ENCODE results near the gene CDH4.

The CDH4 gene

DNA sequence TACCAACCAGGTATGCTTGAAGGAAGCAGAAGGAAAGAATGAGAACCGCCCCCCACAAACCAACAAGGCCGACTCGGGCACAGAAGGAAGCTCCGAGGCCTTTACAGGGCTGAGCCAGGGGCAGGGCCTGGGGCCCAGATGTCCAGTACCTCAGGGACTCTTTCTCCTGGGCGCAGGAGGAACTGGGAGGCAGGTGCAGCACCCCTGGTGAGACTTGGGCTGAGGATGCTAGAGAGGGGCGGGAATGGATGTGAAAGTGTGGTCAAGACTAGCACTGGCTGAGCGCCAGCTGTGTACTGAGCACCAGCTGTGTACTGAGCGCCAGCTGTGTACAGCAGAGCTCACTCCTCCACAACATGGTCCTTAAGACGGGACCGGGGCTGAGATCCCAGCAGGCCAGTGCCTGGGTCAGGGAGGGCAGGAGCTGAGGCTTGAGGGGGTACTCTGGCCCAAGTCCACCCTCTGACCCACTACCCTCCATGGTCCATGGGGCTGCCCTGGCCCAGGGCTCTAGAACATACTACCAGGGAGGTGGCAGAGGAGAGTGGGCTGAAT is 444.2 kb downstream of the CDH4 start:
- no peaks in the 10 kb centered on the region for H3K9me3 ChIP-seq (ENCODE audit: low read length)
- H3K27ac ChIP-seq (ENCODE audit: low read depth, low read length) = no peak overlapping the region
- peaks cover 0 to 4% of the 10 kb centered on the region in 2 donors for H3K27me3 ChIP-seq (ENCODE audit: control insufficient read depth in 1 of 2, insufficient read depth in 2 of 2, low read length in 2 of 2)
- H3K4me3 ChIP-seq (ENCODE audit: low read depth in 1 of 2, low read length in 2 of 2) = no peak overlapping the region
- H3K36me3 ChIP-seq (ENCODE audit: insufficient read depth, low read length) = no peaks in the 10 kb centered on the region
- no peak overlapping the region for H3K9ac ChIP-seq (ENCODE audit: low read length)
- H3K4me1 ChIP-seq (ENCODE audit: insufficient read depth, low read length) = no peaks in the 10 kb centered on the region

DNA sequence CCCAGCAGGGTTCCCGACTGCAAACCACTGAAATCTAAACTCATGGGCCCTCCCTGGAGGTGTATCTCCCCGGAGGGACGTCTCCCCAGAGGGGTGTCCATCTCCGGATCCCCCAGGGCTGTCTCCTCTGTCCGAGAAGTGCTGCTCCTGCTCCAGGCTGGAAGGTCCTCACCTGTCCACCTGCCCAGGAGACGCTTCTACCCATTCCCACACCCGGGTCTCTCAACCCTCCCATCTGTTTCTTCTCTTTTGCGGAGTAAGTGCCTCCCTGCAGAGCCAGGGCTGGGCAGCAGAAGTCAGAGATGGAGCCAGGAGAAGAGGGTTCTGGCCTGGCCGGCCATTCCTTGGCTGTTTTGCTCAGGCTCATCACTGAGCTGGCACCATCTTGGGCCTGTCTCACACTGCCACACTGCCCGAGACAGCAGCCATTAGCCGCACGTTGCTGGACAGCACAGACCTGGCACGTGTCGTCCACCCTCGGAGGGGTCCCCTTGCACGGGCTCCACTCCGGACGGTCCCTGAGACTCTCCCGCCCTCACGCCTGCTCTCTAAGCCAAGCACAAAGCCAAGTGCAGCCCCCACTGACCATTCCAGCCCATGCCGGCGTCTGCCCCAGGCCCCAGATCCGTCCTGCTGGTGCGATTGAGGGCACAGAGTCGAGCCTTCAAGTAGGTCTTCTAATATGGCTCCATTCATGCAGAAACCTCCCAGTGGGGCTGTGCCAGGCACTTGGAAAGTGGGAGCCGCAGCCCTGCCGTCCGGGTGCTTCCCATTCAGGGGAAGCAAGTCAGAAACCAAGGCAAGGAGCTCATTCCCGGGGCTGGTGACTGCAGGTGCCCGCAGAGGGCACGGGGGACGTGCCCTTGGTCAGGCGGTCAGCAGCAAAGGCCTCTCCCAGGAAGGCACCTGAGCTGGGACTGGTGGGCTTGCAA is 445.9 kb downstream of the CDH4 start:
- Histone ChIP-seq H3K4me3 (ENCODE audit: low read depth in 1 of 2, low read length in 2 of 2) (no peak overlapping the region), H3K4me1 (ENCODE audit: insufficient read depth, low read length) (no peaks in the 10 kb centered on the region), H3K27ac (ENCODE audit: low read depth, low read length) (no peak overlapping the region), H3K27me3 (ENCODE audit: control insufficient read depth in 1 of 2, insufficient read depth in 2 of 2, low read length in 2 of 2) (peaks cover 0 to 4% of the 10 kb centered on the region in 2 donors), H3K9ac (ENCODE audit: low read length) (no peak overlapping the region), H3K36me3 (ENCODE audit: insufficient read depth, low read length) (no peaks in the 10 kb centered on the region), H3K9me3 (ENCODE audit: low read length) (no peaks in the 10 kb centered on the region)

DNA sequence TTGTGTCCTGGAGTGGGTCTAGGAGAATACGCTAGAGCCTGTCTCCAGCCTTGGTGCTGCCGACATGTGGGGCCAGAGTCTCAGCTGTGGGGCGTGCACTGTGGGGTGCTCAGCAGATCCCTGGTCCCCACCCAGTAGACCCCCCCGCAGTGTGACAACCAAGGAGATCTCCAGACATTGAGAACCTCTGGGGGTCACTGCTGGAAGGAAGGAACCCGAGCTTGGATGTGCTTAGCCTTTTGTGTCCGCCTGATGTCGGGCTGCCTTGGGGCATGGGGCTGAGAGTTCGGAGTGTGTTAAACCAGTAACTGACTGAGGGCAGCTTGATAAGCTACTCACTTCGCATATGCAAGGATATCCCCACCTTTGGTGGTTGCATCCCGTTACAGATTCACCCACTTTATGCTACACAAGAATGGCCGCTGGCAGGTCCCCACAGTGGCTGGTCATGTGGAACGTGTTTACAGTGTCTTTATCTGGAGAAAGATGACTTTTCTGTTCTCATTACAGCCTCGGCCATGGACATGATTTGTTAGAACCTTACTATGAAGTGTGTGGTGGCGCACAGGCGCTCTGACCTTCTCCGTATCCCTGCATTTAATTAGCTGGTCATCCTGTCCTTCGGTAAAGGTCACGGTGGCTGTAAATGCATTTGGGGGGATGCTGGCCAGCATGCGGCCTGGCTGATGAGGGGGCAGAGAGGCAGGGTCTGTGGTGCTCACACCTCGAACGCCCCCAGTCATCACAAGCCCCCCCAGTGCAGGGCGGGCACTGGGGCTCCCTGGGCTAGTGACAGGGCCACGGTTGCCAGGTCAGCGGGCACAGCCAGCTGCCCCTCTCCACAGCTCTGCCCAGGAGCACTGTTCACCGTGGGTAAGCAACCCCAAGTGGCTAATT is 446.8 kb downstream of the CDH4 start:
- H3K4me1 ChIP-seq (ENCODE audit: insufficient read depth, low read length) = no peaks in the 10 kb centered on the region
- H3K9me3 ChIP-seq (ENCODE audit: low read length) = no peaks in the 10 kb centered on the region
- H3K36me3 ChIP-seq (ENCODE audit: insufficient read depth, low read length) = no peaks in the 10 kb centered on the region
- H3K27ac ChIP-seq (ENCODE audit: low read depth, low read length) = no peak overlapping the region
- H3K9ac ChIP-seq (ENCODE audit: low read length) = no peak overlapping the region
- H3K4me3 ChIP-seq (ENCODE audit: low read depth in 1 of 2, low read length in 2 of 2) = no peak overlapping the region
- H3K27me3 ChIP-seq (ENCODE audit: control insufficient read depth in 1 of 2, insufficient read depth in 2 of 2, low read length in 2 of 2) = peaks cover 0 to 4% of the 10 kb centered on the region in 2 donors

DNA sequence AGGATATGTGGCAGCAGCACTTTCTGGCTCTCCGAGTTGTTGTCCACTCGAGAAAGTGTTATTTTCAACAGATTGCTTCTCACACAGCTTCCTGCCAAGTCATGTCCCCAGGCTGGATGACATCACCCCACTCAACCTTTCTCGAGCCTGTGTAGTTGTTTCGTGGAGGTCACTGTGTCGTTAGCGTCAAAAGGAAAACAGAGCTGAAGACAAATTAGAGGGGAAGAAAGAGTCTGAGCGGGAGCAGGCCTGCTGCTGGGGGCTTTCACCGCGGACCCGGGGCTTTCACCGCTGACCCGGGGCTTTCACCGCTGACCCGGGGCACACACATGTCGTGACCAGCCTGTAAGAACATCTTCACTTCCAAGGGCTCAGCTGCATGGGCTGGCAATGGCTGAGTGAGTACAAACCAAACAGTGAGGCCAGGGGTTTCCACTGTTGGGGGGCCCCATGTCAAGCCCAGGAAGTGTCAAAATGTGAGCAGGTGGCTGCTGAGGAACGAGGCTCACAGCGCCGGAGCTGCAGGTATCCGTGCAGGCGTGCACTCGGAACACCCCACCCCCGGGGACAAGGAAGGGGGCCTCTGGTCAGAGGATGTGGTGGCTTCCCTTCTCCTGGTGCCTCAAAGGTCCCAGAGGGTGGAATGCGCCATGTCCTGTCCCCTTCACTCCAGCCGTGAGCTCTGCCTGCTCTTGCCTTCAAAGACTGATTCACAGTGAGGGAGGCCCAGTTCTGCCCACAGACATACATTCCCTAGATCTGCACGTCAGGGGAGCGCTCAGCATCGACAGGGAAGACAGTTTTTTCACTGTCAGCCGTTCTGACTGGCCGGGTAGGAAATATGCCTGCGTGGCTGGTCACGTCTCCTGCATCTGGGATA is 447.7 kb downstream of the CDH4 start:
- H3K27me3 ChIP-seq (ENCODE audit: control insufficient read depth in 1 of 2, insufficient read depth in 2 of 2, low read length in 2 of 2) = peaks cover 0 to 4% of the 10 kb centered on the region in 2 donors
- H3K4me3 ChIP-seq (ENCODE audit: low read depth in 1 of 2, low read length in 2 of 2) = no peak overlapping the region
- no peaks in the 10 kb centered on the region for H3K4me1 ChIP-seq (ENCODE audit: insufficient read depth, low read length)

DNA sequence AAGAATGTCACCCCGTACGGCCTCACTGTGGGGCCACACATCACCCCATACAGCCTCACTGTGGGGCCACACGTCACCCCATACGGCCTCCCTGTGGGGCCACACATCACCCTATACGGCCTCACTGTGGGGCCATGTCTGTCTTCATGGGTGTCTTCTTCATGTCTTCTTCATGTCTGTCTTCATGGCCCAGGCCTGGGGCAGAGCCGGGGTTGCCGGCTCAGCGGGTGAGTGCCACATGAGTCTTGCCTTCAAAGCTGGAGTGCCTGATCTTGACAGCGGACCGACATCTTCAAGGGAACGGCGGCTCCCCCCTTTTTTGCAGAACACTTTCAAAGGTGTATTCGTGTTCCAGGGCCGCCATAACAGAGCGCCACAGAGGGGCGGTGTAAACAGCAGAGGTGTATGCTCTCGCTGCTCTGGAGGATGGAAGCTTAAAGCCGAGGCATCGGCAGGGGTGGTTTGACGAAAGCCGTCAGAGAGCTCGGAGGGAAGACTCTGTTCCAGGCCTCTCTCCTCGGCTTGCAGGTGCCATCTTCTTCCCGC is 448.6 kb downstream of the CDH4 start:
- H3K27ac ChIP-seq (ENCODE audit: low read depth, low read length) = no peak overlapping the region
- no peaks in the 10 kb centered on the region for H3K9me3 ChIP-seq (ENCODE audit: low read length)
- H3K4me3 ChIP-seq (ENCODE audit: low read depth in 1 of 2, low read length in 2 of 2) = no peak overlapping the region
- H3K36me3 ChIP-seq (ENCODE audit: insufficient read depth, low read length) = no peaks in the 10 kb centered on the region
- H3K27me3 ChIP-seq (ENCODE audit: control insufficient read depth in 1 of 2, insufficient read depth in 2 of 2, low read length in 2 of 2) = peaks cover 0 to 9% of the 10 kb centered on the region in 2 donors
- H3K4me1 ChIP-seq (ENCODE audit: insufficient read depth, low read length) = no peaks in the 10 kb centered on the region
- no peak overlapping the region for H3K9ac ChIP-seq (ENCODE audit: low read length)

More for the DNA sequence above, 447.7 kb downstream of the CDH4 start:
- Histone ChIP-seq H3K9me3 (ENCODE audit: low read length) (no peaks in the 10 kb centered on the region), H3K27ac (ENCODE audit: low read depth, low read length) (no peak overlapping the region), H3K9ac (ENCODE audit: low read length) (no peak overlapping the region), H3K36me3 (ENCODE audit: insufficient read depth, low read length) (no peaks in the 10 kb centered on the region)

DNA sequence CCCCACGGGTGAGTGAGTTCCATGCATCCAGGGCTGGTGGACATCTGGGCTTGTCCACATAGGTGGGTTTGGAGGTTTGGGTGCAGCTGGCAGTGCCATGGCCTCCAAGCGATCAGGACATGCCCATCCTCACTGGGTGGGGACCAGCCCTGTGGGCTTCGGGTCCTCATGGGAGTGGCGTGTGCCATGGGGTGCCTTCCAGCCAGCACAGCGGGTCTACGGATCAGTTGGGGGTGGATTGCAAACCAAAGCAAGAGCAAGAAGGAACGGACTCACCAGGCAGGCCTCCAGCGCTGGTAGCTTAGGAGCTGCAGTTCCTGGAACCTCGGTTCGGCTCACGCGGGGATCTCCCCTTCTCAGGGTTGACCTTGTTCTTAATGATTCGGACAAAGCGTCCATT is 449.3 kb downstream of the CDH4 start:
- Histone ChIP-seq H3K27me3 (ENCODE audit: control insufficient read depth in 1 of 2, insufficient read depth in 2 of 2, low read length in 2 of 2) (peaks cover 0 to 6% of the 10 kb centered on the region in 2 donors), H3K4me1 (ENCODE audit: insufficient read depth, low read length) (no peaks in the 10 kb centered on the region), H3K36me3 (ENCODE audit: insufficient read depth, low read length) (no peaks in the 10 kb centered on the region), H3K4me3 (ENCODE audit: low read depth in 1 of 2, low read length in 2 of 2) (no peak overlapping the region), H3K27ac (ENCODE audit: low read depth, low read length) (no peak overlapping the region), H3K9me3 (ENCODE audit: low read length) (no peaks in the 10 kb centered on the region), H3K9ac (ENCODE audit: low read length) (no peak overlapping the region)

DNA sequence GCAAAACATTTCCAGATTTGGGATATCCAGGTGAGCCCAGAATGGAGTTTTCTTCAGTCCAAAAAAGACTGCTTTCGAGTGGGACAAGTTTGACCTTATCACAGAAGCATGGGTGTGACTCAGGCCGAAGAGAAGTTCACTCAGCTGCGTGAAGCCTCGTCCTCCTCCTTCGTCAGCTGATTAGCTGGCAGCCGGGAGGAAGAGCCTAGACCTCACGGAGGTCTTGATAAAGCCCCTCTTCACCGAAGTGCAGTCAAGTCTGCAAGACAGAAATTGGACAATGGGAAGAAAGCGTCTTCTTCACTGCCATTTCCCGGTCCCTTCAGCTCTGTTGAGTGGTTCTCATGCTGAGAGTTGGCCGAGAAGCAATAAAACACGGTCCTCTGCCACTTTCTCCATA is 449.7 kb downstream of the CDH4 start:
- H3K9ac ChIP-seq (ENCODE audit: low read length) = no peak overlapping the region
- peaks cover 0 to 6% of the 10 kb centered on the region in 2 donors for H3K27me3 ChIP-seq (ENCODE audit: control insufficient read depth in 1 of 2, insufficient read depth in 2 of 2, low read length in 2 of 2)
- no peaks in the 10 kb centered on the region for H3K9me3 ChIP-seq (ENCODE audit: low read length)
- H3K36me3 ChIP-seq (ENCODE audit: insufficient read depth, low read length) = no peaks in the 10 kb centered on the region
- H3K27ac ChIP-seq (ENCODE audit: low read depth, low read length) = no peak overlapping the region
- H3K4me1 ChIP-seq (ENCODE audit: insufficient read depth, low read length) = no peaks in the 10 kb centered on the region
- H3K4me3 ChIP-seq (ENCODE audit: low read depth in 1 of 2, low read length in 2 of 2) = no peak overlapping the region

DNA sequence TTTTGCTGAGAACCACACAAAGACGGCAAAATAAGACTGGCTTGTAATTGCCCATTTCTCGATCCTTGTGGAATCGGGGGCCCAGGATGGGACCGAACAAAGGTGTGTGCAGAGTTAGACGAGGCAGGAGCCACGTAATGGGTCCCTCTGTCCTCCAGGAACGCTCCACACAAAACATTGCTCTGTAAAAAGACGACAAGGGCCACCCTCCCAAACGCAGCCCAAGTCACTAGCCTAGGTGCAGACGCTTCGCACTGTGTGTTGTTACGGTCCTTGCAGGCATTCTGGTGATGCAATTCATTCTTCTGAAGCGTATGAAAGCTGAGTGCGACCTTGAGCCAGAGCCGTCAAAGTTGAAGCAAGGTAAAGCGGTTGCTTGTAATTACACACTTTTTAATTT is 450.2 kb downstream of the CDH4 start:
- no peak overlapping the region for H3K4me3 ChIP-seq (ENCODE audit: low read depth in 1 of 2, low read length in 2 of 2)
- H3K27ac ChIP-seq (ENCODE audit: low read depth, low read length) = no peak overlapping the region
- H3K9me3 ChIP-seq (ENCODE audit: low read length) = no peaks in the 10 kb centered on the region
- no peaks in the 10 kb centered on the region for H3K4me1 ChIP-seq (ENCODE audit: insufficient read depth, low read length)
- no peak overlapping the region for H3K9ac ChIP-seq (ENCODE audit: low read length)
- H3K27me3 ChIP-seq (ENCODE audit: control insufficient read depth in 1 of 2, insufficient read depth in 2 of 2, low read length in 2 of 2) = peaks cover 0 to 6% of the 10 kb centered on the region in 2 donors
- no peaks in the 10 kb centered on the region for H3K36me3 ChIP-seq (ENCODE audit: insufficient read depth, low read length)

DNA sequence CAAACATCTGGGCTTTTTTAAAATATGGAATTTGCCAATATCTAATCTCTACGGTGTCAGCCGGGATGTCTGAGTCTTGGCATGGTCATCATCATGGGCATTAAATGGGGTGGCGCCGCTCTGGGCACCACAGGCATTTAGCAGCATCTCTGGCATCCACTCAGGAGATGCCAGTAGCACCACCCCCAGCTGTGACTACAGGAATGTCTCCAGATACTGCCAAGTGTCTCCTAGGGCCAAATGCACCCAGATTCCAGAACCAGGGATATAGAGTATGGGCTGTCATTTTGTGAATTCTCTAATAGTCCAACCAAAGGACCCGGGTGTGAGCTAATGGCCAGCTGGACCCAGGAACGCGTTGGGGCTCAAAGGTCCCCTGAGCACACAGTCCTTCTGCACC is 452.6 kb downstream of the CDH4 start:
- Histone ChIP-seq H3K27me3 (ENCODE audit: control insufficient read depth in 1 of 2, insufficient read depth in 2 of 2, low read length in 2 of 2) (peaks cover 0 to 6% of the 10 kb centered on the region in 2 donors), H3K9me3 (ENCODE audit: low read length) (no peaks in the 10 kb centered on the region), H3K4me3 (ENCODE audit: low read depth in 1 of 2, low read length in 2 of 2) (no peak overlapping the region), H3K4me1 (ENCODE audit: insufficient read depth, low read length) (no peaks in the 10 kb centered on the region), H3K9ac (ENCODE audit: low read length) (no peak overlapping the region), H3K27ac (ENCODE audit: low read depth, low read length) (no peak overlapping the region), H3K36me3 (ENCODE audit: insufficient read depth, low read length) (no peaks in the 10 kb centered on the region)

DNA sequence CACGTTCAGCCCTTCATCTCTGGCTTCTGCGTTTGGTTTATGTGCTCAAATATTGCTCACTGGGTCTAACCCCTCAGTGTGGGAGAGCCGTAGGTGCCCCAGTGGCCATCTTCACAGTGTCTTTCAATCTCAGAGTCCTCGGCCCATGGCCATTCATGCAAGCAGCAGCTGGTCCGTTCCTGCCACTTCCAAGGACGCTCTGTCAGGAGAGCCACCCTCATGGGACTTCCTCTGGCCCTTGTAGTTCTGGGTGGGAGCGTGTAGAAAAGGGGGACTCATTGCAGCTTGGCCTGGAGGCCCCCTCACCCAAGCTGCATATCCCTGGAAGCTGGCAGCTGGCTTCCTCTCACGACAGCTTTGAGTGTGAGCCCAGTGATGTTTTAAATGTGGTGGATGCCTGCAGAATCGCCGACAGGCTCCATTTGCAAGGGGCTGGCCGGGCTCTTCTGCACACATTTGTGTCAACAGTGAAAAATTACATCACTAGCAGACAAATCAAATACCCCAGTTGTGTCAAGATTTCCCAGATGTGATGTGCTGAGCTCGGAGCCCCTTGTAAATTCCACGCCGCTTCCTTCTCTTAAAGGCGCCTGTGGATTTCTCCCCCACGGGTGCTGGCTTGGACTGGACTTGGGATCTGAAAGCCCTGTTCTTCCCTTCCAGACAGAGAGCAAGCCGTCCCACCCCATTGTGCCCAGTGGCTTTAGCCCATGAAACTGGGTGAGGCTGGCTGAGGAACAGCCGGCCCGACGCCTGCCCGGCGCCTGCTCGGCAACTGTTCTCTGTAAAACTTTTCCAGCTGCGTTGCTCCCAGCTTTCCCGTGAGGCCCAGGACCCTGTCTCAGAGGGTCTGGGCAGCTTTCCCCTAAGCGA is 453.6 kb downstream of the CDH4 start:
- no peak overlapping the region for H3K9ac ChIP-seq (ENCODE audit: low read length)
- H3K4me1 ChIP-seq (ENCODE audit: insufficient read depth, low read length) = no peaks in the 10 kb centered on the region
- no peak overlapping the region for H3K4me3 ChIP-seq (ENCODE audit: low read depth in 1 of 2, low read length in 2 of 2)
- H3K9me3 ChIP-seq (ENCODE audit: low read length) = no peaks in the 10 kb centered on the region
- H3K27ac ChIP-seq (ENCODE audit: low read depth, low read length) = no peak overlapping the region
- no peaks in the 10 kb centered on the region for H3K36me3 ChIP-seq (ENCODE audit: insufficient read depth, low read length)
- peaks cover 0 to 6% of the 10 kb centered on the region in 2 donors for H3K27me3 ChIP-seq (ENCODE audit: control insufficient read depth in 1 of 2, insufficient read depth in 2 of 2, low read length in 2 of 2)
